ENCODE measurements around the gene ATF1.

- TF ChIP-seq CTCF (IDR thresholded peaks at IDR 0.05; ENCODE audit: low read depth, low read length, poor library complexity, severe bottlenecking) = no peak
- TF ChIP-seq EZH2phosphoT487 (IDR thresholded peaks at IDR 0.05; ENCODE audit: borderline replicate concordance, low read length) = no peak
Observed at GRCh38 chr12:50787618-50788017, 23.7 kb downstream of the ATF1 start.

Measured in DOHH2 (cell line).